HepG2 (cell line): ENCODE data around the gene PIK3CA. TPM values are rescaled to one million over a fixed set of nuclear protein-coding genes. Genes with fewer than 3 reads are reported as not detected.
A peak's percentile ranks its signal among the peaks of the same experiment; 100 is the strongest.

ENCODE experiments used
- ARNT ChIP-seq: fragments of 450-650 bp; IDR thresholded peaks from 2 replicates; pipeline ENCODE4 v1.6.1; 2017
- CAMTA2 ChIP-seq: sonication (generic); formaldehyde crosslinking; IDR thresholded peaks from 2 replicates; pipeline ENCODE4 v1.4.0; 2020; ENCODE audit warnings: mild to moderate bottlenecking, missing genetic modification reagents, borderline replicate concordance
- DMAP1 ChIP-seq: IDR thresholded peaks from 2 replicates; pipeline ENCODE4 v1.6.1; 2016
- FOXO1 ChIP-seq: sonication (generic); formaldehyde crosslinking; IDR thresholded peaks from 2 replicates; pipeline ENCODE4 v1.4.0; 2020; ENCODE audit warnings: missing genetic modification reagents
- GABPB1 ChIP-seq: IDR thresholded peaks from 2 replicates; pipeline ENCODE4 v1.6.1; 2016; ENCODE audit warnings: mild to moderate bottlenecking, missing genetic modification reagents, moderate library complexity, missing compliant biosample characterization
- GLI4 ChIP-seq: sonication (generic); formaldehyde crosslinking; IDR thresholded peaks from 2 replicates; pipeline ENCODE4 v1.5.1; 2020; ENCODE audit warnings: missing genetic modification reagents, mild to moderate bottlenecking, moderate library complexity, borderline replicate concordance
- IRX3 ChIP-seq: sonication (generic); formaldehyde crosslinking; IDR thresholded peaks from 2 replicates; pipeline ENCODE4 v1.8.1; 2023; ENCODE audit warnings: mild to moderate bottlenecking, low read depth, missing genetic modification reagents, borderline replicate concordance
- NFE2 ChIP-seq: sonication (generic); formaldehyde crosslinking; IDR thresholded peaks from 2 replicates; pipeline ENCODE4 v1.4.0; 2020; ENCODE audit warnings: missing genetic modification reagents
- NFKBIZ ChIP-seq: IDR thresholded peaks from 2 replicates; pipeline ENCODE4 v1.6.1; 2018; ENCODE audit warnings: missing genetic modification reagents, missing compliant biosample characterization
- RAD51 ChIP-seq: fragments of 450-650 bp; IDR thresholded peaks from 2 replicates; pipeline ENCODE4 v1.6.1; 2016; ENCODE audit warnings: borderline replicate concordance
- SOX6 ChIP-seq, 2 experiments: fragments of 450-650 bp in 1 of 2; sonication (generic) in 1 of 2; formaldehyde crosslinking in 1 of 2; IDR thresholded peaks; 2 replicates each; pipeline versions ENCODE4 v1.4.0 to v1.6.1; 2017 to 2020; ENCODE audit warnings: antibody characterized with exemption in 1 of 2, mild to moderate bottlenecking in 1 of 2, missing genetic modification reagents in 1 of 2
- ZFP82 ChIP-seq: sonication (generic); formaldehyde crosslinking; IDR thresholded peaks from 2 replicates; pipeline ENCODE4 v1.5.1; 2020; ENCODE audit warnings: mild to moderate bottlenecking, missing genetic modification reagents, borderline replicate concordance
- ZIK1 ChIP-seq: sonication (generic); formaldehyde crosslinking; IDR thresholded peaks from 2 replicates; pipeline ENCODE4 v1.5.0; 2020; ENCODE audit warnings: mild to moderate bottlenecking, low read depth, missing genetic modification reagents, borderline replicate concordance
- ZNF460 ChIP-seq: sonication (generic); formaldehyde crosslinking; IDR thresholded peaks from 2 replicates; pipeline ENCODE4 v1.5.1; 2020; ENCODE audit warnings: missing genetic modification reagents, mild to moderate bottlenecking, borderline replicate concordance
- ZNF569 ChIP-seq: sonication (generic); formaldehyde crosslinking; IDR thresholded peaks from 2 replicates; pipeline ENCODE4 v1.5.0; 2020; ENCODE audit warnings: mild to moderate bottlenecking, missing genetic modification reagents, moderate library complexity, borderline replicate concordance
- polyA plus RNA-seq, 8 experiments: library from polyadenylated mRNA; depleted of rRNA in 3 of 8; stranded (reverse) in 7 of 8; unstranded in 1 of 8; fragments of >200 nt; fragmentation: Illumina TruSeq in 4 of 8; extraction: Trizol in 4 of 8; gene quantifications; 2 replicates each; pipeline versions ENCODE4 v1.2.1 to v1.2.3, GENCODE V29; 2011 to 2016; ENCODE audit warnings: low read depth in 4 of 8, missing spikeins in 1 of 8, mixed read lengths in 1 of 8; ENCODE audit not compliant: insufficient read depth in 1 of 8
- total RNA-seq, 5 experiments: library from RNA; depleted of rRNA; stranded (reverse); fragments of >200 nt; fragmentation: Illumina TruSeq; extraction: Trizol; gene quantifications; 2 replicates each; pipeline ENCODE4 v1.2.3, GENCODE V29; 2016; ENCODE audit warnings: low read depth in 1 of 5
- TF ChIP-seq, protein P1 (sequence below): sonication (generic); formaldehyde crosslinking; IDR thresholded peaks from 2 replicates; pipeline ENCODE4 v1.5.0; 2020; ENCODE audit warnings: missing genetic modification reagents
- TF ChIP-seq, protein P2 (sequence below): sonication (generic); formaldehyde crosslinking; IDR thresholded peaks from 2 replicates; pipeline ENCODE4 v1.5.0; 2020; ENCODE audit warnings: mild to moderate bottlenecking, missing genetic modification reagents, borderline replicate concordance
- TF ChIP-seq, protein P3 (sequence below): sonication (generic); formaldehyde crosslinking; IDR thresholded peaks from 2 replicates; pipeline ENCODE4 v1.5.1; 2020; ENCODE audit warnings: missing genetic modification reagents, mild to moderate bottlenecking, borderline replicate concordance
- TF ChIP-seq, protein P4 (sequence below): sonication (generic); formaldehyde crosslinking; IDR thresholded peaks from 2 replicates; pipeline ENCODE4 v1.4.0; 2020; ENCODE audit warnings: mild to moderate bottlenecking, missing genetic modification reagents
- TF ChIP-seq, protein P5 (sequence below): sonication (generic); formaldehyde crosslinking; IDR thresholded peaks from 2 replicates; pipeline ENCODE4; 2020; ENCODE audit warnings: missing genetic modification reagents, mild to moderate bottlenecking, borderline replicate concordance

PIK3CA gene
- total and polyA plus RNA-seq, 2 of the 13 experiments (the other 11 are each of a cell fraction or from before 2014, with no cell fraction given) = 5.7 to 11.4 TPM

DNA sequence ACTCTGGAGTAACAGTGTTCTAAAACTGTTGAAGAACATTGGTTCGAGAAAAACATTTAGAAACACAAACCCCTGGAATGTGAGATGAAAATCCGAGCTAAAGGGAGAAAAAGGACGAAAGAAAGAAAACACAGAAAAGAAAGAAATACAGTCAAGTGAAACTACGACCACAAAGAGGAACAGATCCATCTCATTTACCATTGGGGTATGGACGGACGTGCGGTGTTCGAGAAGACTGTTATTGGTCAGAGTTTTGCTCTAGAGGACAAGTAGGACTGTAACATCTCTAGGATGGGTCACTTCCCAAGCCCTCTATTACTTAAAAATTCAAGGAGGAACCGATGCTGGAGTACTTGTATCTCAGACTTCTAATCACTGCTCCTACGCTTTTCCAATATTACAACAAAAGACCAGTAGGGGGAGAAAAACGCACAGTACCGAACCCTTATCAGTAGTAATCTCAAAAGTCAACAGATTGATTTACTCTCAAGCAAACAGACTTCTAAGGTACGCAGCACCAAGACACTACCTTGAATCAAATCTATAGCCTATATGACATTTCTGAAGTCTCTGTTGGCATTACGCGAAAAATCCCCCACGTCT is 1.1 kb upstream of the PIK3CA start (continued):
- TF ChIP-seq, protein P1, sequence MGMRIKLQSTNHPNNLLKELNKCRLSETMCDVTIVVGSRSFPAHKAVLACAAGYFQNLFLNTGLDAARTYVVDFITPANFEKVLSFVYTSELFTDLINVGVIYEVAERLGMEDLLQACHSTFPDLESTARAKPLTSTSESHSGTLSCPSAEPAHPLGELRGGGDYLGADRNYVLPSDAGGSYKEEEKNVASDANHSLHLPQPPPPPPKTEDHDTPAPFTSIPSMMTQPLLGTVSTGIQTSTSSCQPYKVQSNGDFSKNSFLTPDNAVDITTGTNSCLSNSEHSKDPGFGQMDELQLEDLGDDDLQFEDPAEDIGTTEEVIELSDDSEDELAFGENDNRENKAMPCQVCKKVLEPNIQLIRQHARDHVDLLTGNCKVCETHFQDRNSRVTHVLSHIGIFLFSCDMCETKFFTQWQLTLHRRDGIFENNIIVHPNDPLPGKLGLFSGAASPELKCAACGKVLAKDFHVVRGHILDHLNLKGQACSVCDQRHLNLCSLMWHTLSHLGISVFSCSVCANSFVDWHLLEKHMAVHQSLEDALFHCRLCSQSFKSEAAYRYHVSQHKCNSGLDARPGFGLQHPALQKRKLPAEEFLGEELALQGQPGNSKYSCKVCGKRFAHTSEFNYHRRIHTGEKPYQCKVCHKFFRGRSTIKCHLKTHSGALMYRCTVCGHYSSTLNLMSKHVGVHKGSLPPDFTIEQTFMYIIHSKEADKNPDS (CRISPR knock-in tag) = no peak
- TF ChIP-seq SOX6 (IDR thresholded peaks at IDR 0.05) (no peak), SOX6 (CRISPR knock-in tag; IDR thresholded peaks at IDR 0.05) (0 out of 2 replicates have a peak, but pooled peaks have one; percentile 11), ZIK1 (CRISPR knock-in tag) (no peak), ARNT (no peak), GABPB1 (CRISPR knock-in tag) (no peak), NFKBIZ (no peak), IRX3 (no peak), ZFP82 (CRISPR knock-in tag) (no peak), ZNF460 (CRISPR knock-in tag) (no peak), RAD51 (no peak), ZNF569 (no peak), CAMTA2 (no peak), NFE2 (CRISPR knock-in tag) (no peak), GLI4 (CRISPR knock-in tag) (no peak), FOXO1 (no peak), DMAP1 (CRISPR knock-in tag) (no peak)
- TF ChIP-seq, protein P2, sequence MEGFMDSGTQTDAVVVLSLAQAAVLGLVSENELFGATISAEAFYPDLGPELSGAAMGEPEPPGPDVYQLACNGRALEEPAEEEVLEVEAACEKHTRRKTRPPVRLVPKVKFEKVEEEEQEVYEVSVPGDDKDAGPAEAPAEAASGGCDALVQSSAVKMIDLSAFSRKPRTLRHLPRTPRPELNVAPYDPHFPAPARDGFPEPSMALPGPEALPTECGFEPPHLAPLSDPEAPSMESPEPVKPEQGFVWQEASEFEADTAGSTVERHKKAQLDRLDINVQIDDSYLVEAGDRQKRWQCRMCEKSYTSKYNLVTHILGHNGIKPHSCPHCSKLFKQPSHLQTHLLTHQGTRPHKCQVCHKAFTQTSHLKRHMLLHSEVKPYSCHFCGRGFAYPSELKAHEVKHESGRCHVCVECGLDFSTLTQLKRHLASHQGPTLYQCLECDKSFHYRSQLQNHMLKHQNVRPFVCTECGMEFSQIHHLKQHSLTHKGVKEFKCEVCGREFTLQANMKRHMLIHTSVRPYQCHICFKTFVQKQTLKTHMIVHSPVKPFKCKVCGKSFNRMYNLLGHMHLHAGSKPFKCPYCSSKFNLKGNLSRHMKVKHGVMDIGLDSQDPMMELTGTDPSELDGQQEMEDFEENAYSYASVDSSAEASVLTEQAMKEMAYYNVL (CRISPR knock-in tag) = no peak
- TF ChIP-seq, protein P3, sequence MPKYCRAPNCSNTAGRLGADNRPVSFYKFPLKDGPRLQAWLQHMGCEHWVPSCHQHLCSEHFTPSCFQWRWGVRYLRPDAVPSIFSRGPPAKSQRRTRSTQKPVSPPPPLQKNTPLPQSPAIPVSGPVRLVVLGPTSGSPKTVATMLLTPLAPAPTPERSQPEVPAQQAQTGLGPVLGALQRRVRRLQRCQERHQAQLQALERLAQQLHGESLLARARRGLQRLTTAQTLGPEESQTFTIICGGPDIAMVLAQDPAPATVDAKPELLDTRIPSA (CRISPR knock-in tag) = no peak
- TF ChIP-seq, protein P4, sequence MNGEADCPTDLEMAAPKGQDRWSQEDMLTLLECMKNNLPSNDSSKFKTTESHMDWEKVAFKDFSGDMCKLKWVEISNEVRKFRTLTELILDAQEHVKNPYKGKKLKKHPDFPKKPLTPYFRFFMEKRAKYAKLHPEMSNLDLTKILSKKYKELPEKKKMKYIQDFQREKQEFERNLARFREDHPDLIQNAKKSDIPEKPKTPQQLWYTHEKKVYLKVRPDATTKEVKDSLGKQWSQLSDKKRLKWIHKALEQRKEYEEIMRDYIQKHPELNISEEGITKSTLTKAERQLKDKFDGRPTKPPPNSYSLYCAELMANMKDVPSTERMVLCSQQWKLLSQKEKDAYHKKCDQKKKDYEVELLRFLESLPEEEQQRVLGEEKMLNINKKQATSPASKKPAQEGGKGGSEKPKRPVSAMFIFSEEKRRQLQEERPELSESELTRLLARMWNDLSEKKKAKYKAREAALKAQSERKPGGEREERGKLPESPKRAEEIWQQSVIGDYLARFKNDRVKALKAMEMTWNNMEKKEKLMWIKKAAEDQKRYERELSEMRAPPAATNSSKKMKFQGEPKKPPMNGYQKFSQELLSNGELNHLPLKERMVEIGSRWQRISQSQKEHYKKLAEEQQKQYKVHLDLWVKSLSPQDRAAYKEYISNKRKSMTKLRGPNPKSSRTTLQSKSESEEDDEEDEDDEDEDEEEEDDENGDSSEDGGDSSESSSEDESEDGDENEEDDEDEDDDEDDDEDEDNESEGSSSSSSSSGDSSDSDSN = no peak
- TF ChIP-seq, protein P5, sequence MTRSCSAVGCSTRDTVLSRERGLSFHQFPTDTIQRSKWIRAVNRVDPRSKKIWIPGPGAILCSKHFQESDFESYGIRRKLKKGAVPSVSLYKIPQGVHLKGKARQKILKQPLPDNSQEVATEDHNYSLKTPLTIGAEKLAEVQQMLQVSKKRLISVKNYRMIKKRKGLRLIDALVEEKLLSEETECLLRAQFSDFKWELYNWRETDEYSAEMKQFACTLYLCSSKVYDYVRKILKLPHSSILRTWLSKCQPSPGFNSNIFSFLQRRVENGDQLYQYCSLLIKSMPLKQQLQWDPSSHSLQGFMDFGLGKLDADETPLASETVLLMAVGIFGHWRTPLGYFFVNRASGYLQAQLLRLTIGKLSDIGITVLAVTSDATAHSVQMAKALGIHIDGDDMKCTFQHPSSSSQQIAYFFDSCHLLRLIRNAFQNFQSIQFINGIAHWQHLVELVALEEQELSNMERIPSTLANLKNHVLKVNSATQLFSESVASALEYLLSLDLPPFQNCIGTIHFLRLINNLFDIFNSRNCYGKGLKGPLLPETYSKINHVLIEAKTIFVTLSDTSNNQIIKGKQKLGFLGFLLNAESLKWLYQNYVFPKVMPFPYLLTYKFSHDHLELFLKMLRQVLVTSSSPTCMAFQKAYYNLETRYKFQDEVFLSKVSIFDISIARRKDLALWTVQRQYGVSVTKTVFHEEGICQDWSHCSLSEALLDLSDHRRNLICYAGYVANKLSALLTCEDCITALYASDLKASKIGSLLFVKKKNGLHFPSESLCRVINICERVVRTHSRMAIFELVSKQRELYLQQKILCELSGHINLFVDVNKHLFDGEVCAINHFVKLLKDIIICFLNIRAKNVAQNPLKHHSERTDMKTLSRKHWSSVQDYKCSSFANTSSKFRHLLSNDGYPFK (CRISPR knock-in tag) = no peak
